Activated CD4-positive, alpha-beta T cell treated with anti-CD3 and anti-CD28 coated beads, Interleukin-2, Interleukin-4, amounts not matched to agents 100 ng/mL and 50 ng/mL, durations not matched to agents 16 hours and 8 hours (primary cell): Measurements from ENCODE around the gene CELF6.
A peak's percentile ranks its signal among the peaks of the same experiment; 100 is the strongest.
"Not testable (repeated sequence)": the region's sequence is repeated elsewhere in the genome, so short reads cannot be mapped to it uniquely, and the experiment has no call there.

Source experiments
- DNase-seq: peaks from one replicate; pipeline ENCODE4 v3.0.0-alpha.2; 2020; ENCODE audit warnings: low spot score

CELF6 gene

GRCh38 chr15:72315706-72316370 lies 4.1 kb downstream of the CELF6 start:
- no peak for DNase-seq

- no peak for DNase-seq
These were observed 6.1 kb downstream of the CELF6 start for GRCh38 chr15:72313881-72314280.

- no peak for DNase-seq
These were observed 6.5 kb downstream of the CELF6 start for GRCh38 chr15:72313448-72313840.

GRCh38 chr15:72312605-72313447 lies 7.1 kb downstream of the CELF6 start:
- peak; percentile 62 for DNase-seq

- no peak for DNase-seq
These were observed 12.9 kb downstream of the CELF6 start for GRCh38 chr15:72307026-72307425.

GRCh38 chr15:72306211-72306785 lies 13.7 kb downstream of the CELF6 start:
- DNase-seq, result peak; percentile 65

GRCh38 chr15:72304596-72304995 lies 15.4 kb downstream of the CELF6 start:
- no peak for DNase-seq

GRCh38 chr15:72302955-72303354 lies 17.0 kb downstream of the CELF6 start:
- DNase-seq, result no peak

- no peak for DNase-seq
These were observed 30.2 kb downstream of the CELF6 start for GRCh38 chr15:72289597-72290325.

GRCh38 chr15:72288796-72289596 lies 31.0 kb downstream of the CELF6 start:
- no peak for DNase-seq

- DNase-seq, result peak; percentile 40
These were observed 33.9 kb downstream of the CELF6 start for GRCh38 chr15:72285927-72286516.

- DNase-seq, result no peak
These were observed 34.6 kb downstream of the CELF6 start for GRCh38 chr15:72285402-72285801.

GRCh38 chr15:72284781-72285180 lies 35.2 kb downstream of the CELF6 start:
- no peak for DNase-seq

GRCh38 chr15:72281713-72282112 lies 38.2 kb downstream of the CELF6 start:
- no peak for DNase-seq

- DNase-seq, result no peak
These were observed 39.2 kb downstream of the CELF6 start for GRCh38 chr15:72280751-72281150.

- no peak for DNase-seq
These were observed 41.2 kb downstream of the CELF6 start for GRCh38 chr15:72278737-72279136.

GRCh38 chr15:72276326-72276700 lies 43.6 kb downstream of the CELF6 start:
- DNase-seq, result no peak

GRCh38 chr15:72275635-72276325 lies 44.2 kb downstream of the CELF6 start:
- DNase-seq, result not testable (repeated sequence)

GRCh38 chr15:72272997-72273352 lies 47.0 kb downstream of the CELF6 start:
- DNase-seq, result no peak

- DNase-seq, result peak; percentile 98
These were observed 47.6 kb downstream of the CELF6 start, which contains the start of gene PARP6 for GRCh38 chr15:72272213-72272996. PARP6 (minus strand) TSS chr15:72272554; CDS start chr15:72267477, 5,077 bp downstream.
